Hepatocyte (in vitro differentiated cells): Measurements from ENCODE around the gene RAD23B.

ENCODE experiments used
- CTCF ChIP-seq: fragments of 200-600 bp; sonication (generic); IDR thresholded peaks from 2 replicates; pipeline ENCODE4 v1.5.1; 2016; ENCODE audit warnings: antibody characterized with exemption, mild to moderate bottlenecking; ENCODE audit not compliant: poor library complexity
- EZH2phosphoT487 ChIP-seq: fragments of 200-600 bp; sonication (generic); IDR thresholded peaks from one replicate; pipeline ENCODE4 v1.6.1; 2018; ENCODE audit warnings: antibody characterized with exemption, mild to moderate bottlenecking, low read depth, moderate library complexity; ENCODE audit not compliant: unreplicated experiment, severe bottlenecking

- no peak for TF ChIP-seq CTCF
- TF ChIP-seq EZH2phosphoT487: no peak
These were observed 13.0 kb upstream of the RAD23B start for GRCh38 chr9:107270082-107270481.
